ENCODE data around the gene C3orf20. TPM values are rescaled to one million over a fixed set of nuclear protein-coding genes. Genes with fewer than 3 reads are reported as not detected.
A peak's percentile ranks its signal among the peaks of the same experiment; 100 is the strongest.

The C3orf20 gene
- total RNA-seq (ENCODE audit: unreplicated experiment): 0.13 TPM
- long read RNA-seq: 0 reads

GRCh38 chr3:14674841-14675240 is at the start of gene C3orf20:
Gene C3orf20 (plus strand): TSS chr3:14675141. CDS start chr3:14682714, 7,573 bp downstream.
- peaks cover 6% of the 10 kb centered on the region for H3K27me3 Mint-ChIP-seq (ENCODE audit: unreplicated experiment)
- H3K27ac Mint-ChIP-seq (ENCODE audit: unreplicated experiment): no peak within 1 kb of the TSS
- H3K9me3 Mint-ChIP-seq (ENCODE audit: unreplicated experiment): no peaks in the 10 kb centered on the region

GRCh38 chr3:14625443-14625842 is 49.5 kb upstream of the C3orf20 start:
- TF ChIP-seq CTCF (IDR thresholded peaks at IDR 0.05; ENCODE audit: unreplicated experiment): no peak
- no peak overlapping the region for H3K4me3 Mint-ChIP-seq (ENCODE audit: unreplicated experiment)
- no peaks in the 10 kb centered on the region for H3K9me3 Mint-ChIP-seq (ENCODE audit: unreplicated experiment)
- peaks cover 28% of the 10 kb centered on the region for H3K4me1 Mint-ChIP-seq (ENCODE audit: unreplicated experiment)
- no peak for DNase-seq (ENCODE audit: low spot score)
- no peaks in the 10 kb centered on the region for H3K36me3 Mint-ChIP-seq (ENCODE audit: low read depth, unreplicated experiment)
- peaks cover 5% of the 10 kb centered on the region for H3K27me3 Mint-ChIP-seq (ENCODE audit: unreplicated experiment)
- no peak overlapping the region for H3K27ac Mint-ChIP-seq (ENCODE audit: unreplicated experiment)

More at GRCh38 chr3:14674841-14675240, at the start of gene C3orf20:
- H3K36me3 Mint-ChIP-seq (ENCODE audit: low read depth, unreplicated experiment): peaks cover 19% of the 10 kb centered on the region
- TF ChIP-seq CTCF (IDR thresholded peaks at IDR 0.05; ENCODE audit: unreplicated experiment): no peak
- peak within 1 kb of the TSS; percentile 17 for H3K4me3 Mint-ChIP-seq (ENCODE audit: unreplicated experiment)
- DNase-seq (ENCODE audit: low spot score): no peak
- H3K4me1 Mint-ChIP-seq (ENCODE audit: unreplicated experiment): peaks cover 38% of the 10 kb centered on the region

GRCh38 chr3:14627815-14628214 is 47.1 kb upstream of the C3orf20 start:
- no peak overlapping the region for H3K27ac Mint-ChIP-seq (ENCODE audit: unreplicated experiment)
- no peak for TF ChIP-seq CTCF (IDR thresholded peaks at IDR 0.05; ENCODE audit: unreplicated experiment)
- no peak for DNase-seq (ENCODE audit: low spot score)
- peaks cover 37% of the 10 kb centered on the region for H3K4me1 Mint-ChIP-seq (ENCODE audit: unreplicated experiment)
- no peak overlapping the region for H3K4me3 Mint-ChIP-seq (ENCODE audit: unreplicated experiment)
- no peaks in the 10 kb centered on the region for H3K36me3 Mint-ChIP-seq (ENCODE audit: low read depth, unreplicated experiment)
- no peaks in the 10 kb centered on the region for H3K9me3 Mint-ChIP-seq (ENCODE audit: unreplicated experiment)
- peaks cover 3% of the 10 kb centered on the region for H3K27me3 Mint-ChIP-seq (ENCODE audit: unreplicated experiment)

GRCh38 chr3:14628406-14628805 is 46.5 kb upstream of the C3orf20 start:
- Mint-ChIP-seq H3K4me1 (ENCODE audit: unreplicated experiment) (peaks cover 38% of the 10 kb centered on the region), H3K27me3 (ENCODE audit: unreplicated experiment) (peaks cover 3% of the 10 kb centered on the region), H3K9me3 (ENCODE audit: unreplicated experiment) (no peaks in the 10 kb centered on the region), H3K4me3 (ENCODE audit: unreplicated experiment) (no peak overlapping the region), H3K36me3 (ENCODE audit: low read depth, unreplicated experiment) (no peaks in the 10 kb centered on the region), H3K27ac (ENCODE audit: unreplicated experiment) (no peak overlapping the region)
- no peak for DNase-seq (ENCODE audit: low spot score)
- no peak for TF ChIP-seq CTCF (IDR thresholded peaks at IDR 0.05; ENCODE audit: unreplicated experiment)

GRCh38 chr3:14630404-14631100 is 44.4 kb upstream of the C3orf20 start:
- TF ChIP-seq CTCF (IDR thresholded peaks at IDR 0.05; ENCODE audit: unreplicated experiment): no peak
- H3K4me1 Mint-ChIP-seq (ENCODE audit: unreplicated experiment): peaks cover 35% of the 10 kb centered on the region
- H3K4me3 Mint-ChIP-seq (ENCODE audit: unreplicated experiment): no peak overlapping the region
- peak overlapping the region; percentile 76 for H3K27ac Mint-ChIP-seq (ENCODE audit: unreplicated experiment)
- no peak for DNase-seq (ENCODE audit: low spot score)
- H3K9me3 Mint-ChIP-seq (ENCODE audit: unreplicated experiment): no peaks in the 10 kb centered on the region
- no peaks in the 10 kb centered on the region for H3K36me3 Mint-ChIP-seq (ENCODE audit: low read depth, unreplicated experiment)
- H3K27me3 Mint-ChIP-seq (ENCODE audit: unreplicated experiment): peaks cover 4% of the 10 kb centered on the region
